Measurements from ENCODE around the gene TMEM175.
"Not testable (repeated sequence)": the region's sequence is repeated elsewhere in the genome, so short reads cannot be mapped to it uniquely, and the experiment has no call there.

The TMEM175 gene

DNA sequence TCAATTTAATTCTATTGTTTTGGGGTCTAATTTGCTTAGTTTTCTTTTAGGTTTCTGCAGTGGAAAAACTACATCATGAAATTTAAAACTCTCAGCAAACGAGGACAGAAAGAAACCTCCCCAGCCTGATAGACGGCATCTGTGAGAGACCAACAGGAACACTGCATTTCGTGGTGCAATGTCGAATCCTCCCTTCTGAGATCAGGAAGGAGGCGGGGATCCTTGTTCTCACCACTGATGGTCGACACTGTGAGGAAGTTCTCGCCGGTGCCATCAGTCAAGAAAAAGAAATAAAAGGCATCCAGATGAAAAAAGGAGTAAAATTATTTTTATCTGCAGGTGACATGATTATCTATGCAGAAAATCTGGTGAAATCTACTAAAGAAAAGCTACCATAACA lies 16.7 kb upstream of the TMEM175 start:
- peak; percentile 25 for DNase-seq

DNA sequence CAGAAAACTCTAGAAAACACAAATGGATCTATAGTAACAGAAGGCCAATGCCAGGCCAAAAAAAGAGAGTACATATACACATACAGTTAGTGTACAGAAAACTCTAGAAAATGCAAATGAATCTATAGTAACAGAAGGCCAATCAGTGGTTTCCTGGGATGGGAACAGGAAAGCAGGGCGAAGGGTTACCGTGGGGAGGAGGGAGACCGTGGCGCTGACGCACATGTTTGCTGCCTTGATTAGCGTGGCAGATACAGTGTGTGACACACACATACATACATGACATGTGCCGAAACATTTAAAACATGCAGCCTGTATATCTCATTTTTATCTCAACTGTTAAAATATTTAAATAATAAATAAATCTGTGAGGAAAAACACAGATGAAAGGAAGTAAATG lies 14.8 kb upstream of the TMEM175 start:
- no peak for DNase-seq

- DNase-seq, result no peak
Observed at GRCh38 chr4:917992-918391, 14.3 kb upstream of the TMEM175 start.

DNA sequence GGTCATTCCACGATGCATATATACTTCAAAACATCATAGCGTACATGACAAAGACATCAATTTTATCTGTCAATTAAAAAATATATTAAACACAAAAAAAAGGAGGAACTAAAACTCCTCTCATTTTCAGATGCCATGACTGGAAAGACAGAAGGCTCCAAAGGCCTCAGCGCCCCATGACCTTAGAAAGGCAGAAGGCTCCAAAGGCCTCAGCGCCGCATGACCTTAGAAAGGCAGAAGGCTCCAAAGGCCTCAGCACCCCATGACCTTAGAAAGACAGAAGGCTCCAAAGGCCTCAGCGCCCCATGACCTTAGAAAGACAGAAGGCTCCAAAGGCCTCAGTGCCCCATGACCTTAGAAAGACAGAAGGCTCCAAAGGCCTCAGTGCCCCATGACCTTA lies 13.7 kb upstream of the TMEM175 start:
- not testable (repeated sequence) for DNase-seq

- DNase-seq, result not testable (repeated sequence)
Observed at GRCh38 chr4:919004-919680, 13.1 kb upstream of the TMEM175 start.

DNA sequence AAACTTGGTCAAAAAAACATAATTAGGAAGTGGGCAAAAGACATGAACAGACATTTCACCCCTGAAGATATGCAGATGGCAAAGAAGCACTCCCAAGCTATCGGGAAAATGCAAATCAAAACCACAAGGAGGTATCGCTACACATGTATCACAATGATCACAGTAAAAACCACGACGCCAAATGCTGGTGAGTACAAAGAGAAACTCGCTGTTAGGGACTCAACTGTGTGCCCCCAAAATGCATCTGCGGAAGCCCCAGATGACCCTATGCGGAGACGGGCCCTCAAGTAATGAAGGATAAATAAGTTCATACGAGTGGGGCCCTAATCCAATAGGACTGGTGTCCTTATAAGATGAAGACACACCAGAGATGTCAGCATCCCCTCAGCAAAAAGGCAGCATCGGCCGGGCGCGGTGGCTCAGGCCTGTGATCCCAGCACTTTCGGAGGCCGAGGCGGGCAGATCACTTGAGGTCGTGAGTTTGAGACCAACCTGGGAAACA lies 10.4 kb upstream of the TMEM175 start:
- DNase-seq, result no peak

GRCh38 chr4:924107-925096 lies 7.9 kb upstream of the TMEM175 start:
- no peak for DNase-seq

- no peak for DNase-seq
Observed at GRCh38 chr4:925171-925570, 7.1 kb upstream of the TMEM175 start.

GRCh38 chr4:925771-926500 lies 6.3 kb upstream of the TMEM175 start:
- no peak for DNase-seq

DNA sequence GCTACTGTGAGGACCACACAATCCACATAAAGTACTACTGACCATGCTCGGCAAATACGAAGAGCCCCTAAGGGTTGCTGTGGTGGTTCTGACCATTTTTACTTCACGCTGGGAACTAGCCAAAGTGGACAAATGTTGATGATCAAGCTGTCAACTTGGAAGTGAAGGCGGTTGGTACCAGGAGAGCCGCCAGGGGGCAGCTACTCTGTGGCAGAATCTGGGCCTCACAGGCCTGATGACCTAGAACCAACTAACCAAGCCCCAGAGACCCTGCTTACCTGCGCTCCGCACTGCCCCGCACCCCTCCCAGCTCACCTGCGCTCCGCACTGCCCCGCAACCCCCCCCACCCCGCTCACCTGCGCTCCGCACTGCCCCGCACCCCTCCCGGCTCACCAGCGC lies 5.7 kb upstream of the TMEM175 start:
- no peak for DNase-seq

- DNase-seq, result not testable (repeated sequence)
Observed at GRCh38 chr4:927566-927965, 4.7 kb upstream of the TMEM175 start.

- DNase-seq, result no peak
Observed at GRCh38 chr4:929096-929765, 3.0 kb upstream of the TMEM175 start.

DNA sequence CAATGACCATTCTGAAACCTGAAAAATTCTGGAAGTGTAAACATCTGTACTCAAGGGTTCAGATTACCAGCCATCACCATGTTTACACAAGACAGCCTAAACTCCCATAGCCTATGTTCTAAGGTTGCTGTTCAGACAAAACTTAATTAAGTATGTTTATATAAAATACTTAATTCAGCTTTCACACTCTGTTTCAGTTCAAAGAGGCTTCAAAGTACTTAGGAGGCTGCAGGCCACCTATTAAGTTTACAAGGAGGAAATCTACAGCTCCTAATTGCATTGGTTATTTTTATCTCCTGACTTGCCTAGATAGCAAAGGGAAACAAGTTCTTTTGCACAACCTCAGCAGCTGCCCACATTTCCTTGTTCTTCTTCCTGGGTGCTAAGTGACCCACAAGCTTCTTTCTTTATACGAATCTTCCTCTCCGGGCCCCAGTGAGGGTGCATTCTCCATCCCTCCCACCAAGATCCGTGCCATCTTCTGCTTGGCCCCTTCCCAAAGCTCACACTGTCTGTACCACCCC lies 2.2 kb upstream of the TMEM175 start:
- no peak for DNase-seq

- DNase-seq, result no peak
Observed at GRCh38 chr4:930827-931193, 1.4 kb upstream of the TMEM175 start.

GRCh38 chr4:931194-931959 lies 883 bp upstream of the TMEM175 start:
- DNase-seq, result no peak

DNA sequence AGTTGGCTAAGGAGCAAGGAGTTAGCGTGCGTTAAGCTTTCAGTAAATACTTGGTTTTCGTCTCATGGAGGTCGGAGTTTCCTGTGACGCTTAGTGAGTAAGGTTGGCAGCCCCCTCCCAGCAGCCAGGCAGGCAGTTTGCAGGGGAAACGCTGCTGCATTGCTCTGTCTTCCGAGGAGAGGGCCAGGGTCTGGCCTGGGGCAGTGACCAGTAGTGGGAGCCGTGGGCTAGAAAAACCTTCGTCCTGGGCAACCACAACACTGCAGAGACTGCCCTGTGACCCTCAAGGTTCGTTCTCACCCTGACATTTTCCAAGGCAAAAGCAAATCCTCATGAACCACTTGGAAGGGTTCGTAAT lies 432 bp downstream of the TMEM175 start:
- DNase-seq, result no peak

GRCh38 chr4:939508-939907 lies 7.2 kb downstream of the TMEM175 start:
- DNase-seq, result not testable (repeated sequence)

DNA sequence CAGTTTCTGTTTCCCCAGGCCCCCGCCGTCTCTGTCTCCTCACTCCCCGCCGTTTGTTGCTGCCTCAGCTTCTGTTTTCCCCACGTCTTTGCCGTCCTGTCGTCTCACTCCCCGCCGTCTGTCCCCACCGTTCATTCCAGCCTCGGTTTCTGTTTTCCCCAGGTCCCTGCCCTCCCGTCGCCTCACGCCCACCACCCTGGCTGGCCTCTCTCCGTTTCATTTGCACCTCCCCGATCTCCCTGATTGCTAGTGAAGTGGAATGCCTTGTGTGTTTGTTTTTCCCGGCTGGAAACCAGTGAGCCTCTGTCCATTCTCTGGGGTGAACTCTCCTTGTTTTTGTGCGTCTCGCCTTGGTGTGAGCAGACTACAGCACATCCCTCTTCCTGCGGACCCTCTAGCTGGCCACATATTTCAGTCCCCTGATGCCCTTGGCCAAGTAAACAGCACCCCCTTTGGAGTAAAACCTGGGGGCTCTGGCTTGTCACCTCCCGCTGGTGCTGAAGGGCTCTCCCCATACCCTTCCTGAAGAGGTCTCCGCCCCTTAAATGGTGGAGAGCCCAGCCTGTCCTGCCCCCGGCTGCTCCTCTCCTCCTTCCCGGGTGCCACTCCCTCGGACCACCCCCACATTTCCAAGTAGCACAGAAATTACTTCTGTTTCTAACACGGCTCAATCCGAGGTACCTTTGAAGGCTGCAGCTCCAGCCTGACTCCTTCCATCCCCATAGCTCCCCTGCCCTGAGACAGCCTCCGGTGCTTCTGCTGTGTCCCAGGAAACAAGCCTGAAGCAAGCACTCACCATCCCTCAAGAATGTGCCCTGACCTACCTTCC lies 13.2 kb downstream of the TMEM175 start:
- no peak for DNase-seq

- no peak for DNase-seq
Observed at GRCh38 chr4:946103-946450, 13.8 kb downstream of the TMEM175 start.
